Mucosa of rectum (tissue), 2 donors: ENCODE measurements around the gene WWP2.
"Not testable (repeated sequence)": the region's sequence is repeated elsewhere in the genome, so short reads cannot be mapped to it uniquely, and the experiment has no call there.

Experiments
- H3K27ac ChIP-seq, 2 donors: one replicate each; pipeline ENCODE4 v1.7.0; 2013; ENCODE audit warnings: inconsistent platforms in 2 of 2, low read depth in 2 of 2, low read length in 2 of 2
- H3K27me3 ChIP-seq, 2 donors: one replicate each; pipeline ENCODE4 v1.7.0; 2013; ENCODE audit warnings: low read length in 2 of 2; ENCODE audit not compliant: control insufficient read depth in 2 of 2, insufficient read depth in 2 of 2
- H3K36me3 ChIP-seq, 2 donors: one replicate each; pipeline ENCODE4 v1.7.0; 2013; ENCODE audit warnings: low read length in 2 of 2; ENCODE audit not compliant: control insufficient read depth in 2 of 2, insufficient read depth in 2 of 2
- H3K4me1 ChIP-seq, 2 donors: one replicate each; pipeline ENCODE4 v1.7.0; 2013; ENCODE audit warnings: low read length in 2 of 2, mild to moderate bottlenecking in 1 of 2; ENCODE audit not compliant: control insufficient read depth in 2 of 2, insufficient read depth in 2 of 2
- H3K4me3 ChIP-seq, 2 donors: one replicate each; pipeline ENCODE4 v1.7.0; 2013; ENCODE audit warnings: low read length in 2 of 2
- H3K9ac ChIP-seq, 2 donors: one replicate each; pipeline ENCODE4 v1.7.0; 2013; ENCODE audit warnings: low read length in 2 of 2, low read depth in 1 of 2, mild to moderate bottlenecking in 1 of 2
- H3K9me3 ChIP-seq, 2 donors: one replicate each; pipeline ENCODE4 v1.7.0; 2013; ENCODE audit warnings: low read length in 2 of 2; ENCODE audit not compliant: control insufficient read depth in 2 of 2
- donor health status: healthy.
- donor health status: Normal muscosa, but diverticular disease.

The WWP2 gene

DNA sequence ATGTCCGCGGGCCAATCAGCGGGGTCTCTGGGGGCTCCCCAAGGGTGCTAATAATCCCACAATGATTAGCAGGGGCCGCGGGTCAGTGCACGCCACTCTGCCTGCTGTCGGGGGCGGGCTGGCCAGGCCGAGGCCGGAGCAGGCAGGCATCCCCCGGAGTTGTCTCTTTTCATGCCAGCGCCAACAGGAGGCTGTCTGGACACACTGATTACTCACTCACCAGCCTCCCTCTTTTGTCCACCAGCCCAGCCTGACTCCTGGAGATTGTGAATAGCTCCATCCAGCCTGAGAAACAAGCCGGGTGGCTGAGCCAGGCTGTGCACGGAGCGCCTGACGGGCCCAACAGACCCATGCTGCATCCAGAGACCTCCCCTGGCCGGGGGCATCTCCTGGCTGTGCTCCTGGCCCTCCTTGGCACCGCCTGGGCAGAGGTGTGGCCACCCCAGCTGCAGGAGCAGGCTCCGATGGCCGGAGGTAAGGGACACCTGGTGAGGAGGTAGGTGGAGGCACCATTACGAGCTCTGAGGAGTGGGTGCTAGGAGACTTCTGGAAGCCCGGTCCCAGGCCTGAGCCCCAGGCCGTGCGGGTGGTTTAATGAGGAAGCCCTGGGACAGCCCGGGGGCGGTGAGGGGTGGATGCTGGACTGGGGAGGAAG, 189.0 kb downstream of the WWP2 start, which contains the start of gene CLEC18A:
CLEC18A (plus strand) TSS at position 318 of the 655 bp plus-strand sequence; CDS start at position 351, 33 bp downstream.
- not testable (repeated sequence) for H3K9ac ChIP-seq, H3K36me3 ChIP-seq, H3K4me3 ChIP-seq, H3K27me3 ChIP-seq, H3K4me1 ChIP-seq, H3K27ac ChIP-seq, H3K9me3 ChIP-seq

DNA sequence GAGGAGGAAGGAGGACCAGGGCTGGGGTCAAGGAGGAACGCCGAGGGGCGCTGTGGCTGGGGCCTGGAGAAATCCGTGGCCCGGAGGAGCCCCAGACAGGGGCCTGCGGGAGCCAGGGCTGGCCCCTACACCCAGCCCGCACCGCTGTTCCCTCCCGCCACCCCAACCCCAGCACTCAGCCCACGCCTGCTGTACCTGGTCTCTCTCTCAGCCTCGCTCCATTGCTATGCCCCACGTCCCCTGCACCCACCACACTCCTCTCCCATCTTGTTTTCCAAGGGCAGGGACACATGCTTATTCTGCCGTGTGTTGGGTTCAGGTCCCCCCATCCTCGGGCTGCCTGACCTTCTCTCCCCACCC, 189.5 kb downstream of the WWP2 start:
- not testable (repeated sequence) for H3K27ac ChIP-seq, H3K36me3 ChIP-seq, H3K4me3 ChIP-seq, H3K4me1 ChIP-seq, H3K9ac ChIP-seq, H3K27me3 ChIP-seq, H3K9me3 ChIP-seq

GRCh38 chr16:69952116-69952515, 190.0 kb downstream of the WWP2 start:
- H3K9me3 ChIP-seq, H3K27me3 ChIP-seq: not testable (repeated sequence)

DNA sequence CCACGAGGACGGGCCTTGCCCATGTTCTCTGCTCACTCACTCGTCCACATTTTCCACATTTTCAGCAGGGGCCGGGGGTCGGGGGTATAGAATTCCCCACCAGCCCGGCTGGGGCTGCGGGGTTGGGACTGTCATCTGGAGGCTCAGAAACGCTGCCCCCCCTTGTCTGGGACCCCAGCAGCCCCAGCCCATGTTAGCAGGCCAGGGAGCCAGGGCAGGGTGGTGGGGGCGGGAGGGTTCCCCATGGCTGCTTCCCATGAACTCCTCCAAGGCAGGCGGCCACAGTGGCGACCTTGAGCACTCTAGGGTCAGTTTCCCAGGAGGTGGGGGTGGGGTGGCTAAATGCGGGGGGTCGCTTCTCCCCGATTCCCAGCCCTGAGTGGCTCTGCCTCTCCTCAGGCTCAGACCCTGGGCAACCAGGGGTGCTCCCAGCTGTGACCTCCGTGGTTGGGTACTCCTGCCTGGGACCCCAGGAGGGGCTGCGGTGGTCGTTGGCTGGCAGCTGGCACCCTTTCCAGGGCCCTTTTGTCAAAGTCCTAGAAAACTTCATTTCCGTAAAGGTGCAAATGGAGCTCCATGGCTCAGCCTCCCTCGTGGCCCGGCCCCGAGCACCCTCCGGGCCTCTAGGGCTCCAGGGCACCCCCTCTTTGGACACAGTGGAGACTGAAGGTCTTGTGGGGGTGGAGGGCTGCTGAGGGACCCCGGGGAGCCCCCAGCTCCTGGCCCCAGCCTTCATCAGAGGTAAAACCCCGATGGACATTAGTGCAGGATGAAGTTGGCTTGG, 190.6 kb downstream of the WWP2 start:
- H3K9ac ChIP-seq, H3K27ac ChIP-seq, H3K9me3 ChIP-seq, H3K27me3 ChIP-seq, H3K4me3 ChIP-seq, H3K4me1 ChIP-seq, H3K36me3 ChIP-seq: not testable (repeated sequence)

More at GRCh38 chr16:69952116-69952515, 190.0 kb downstream of the WWP2 start:
- H3K9ac ChIP-seq, H3K27ac ChIP-seq, H3K4me3 ChIP-seq, H3K4me1 ChIP-seq, H3K36me3 ChIP-seq: not testable (repeated sequence)

GRCh38 chr16:69954241-69954640, 192.1 kb downstream of the WWP2 start:
- H3K4me1 ChIP-seq, H3K27me3 ChIP-seq, H3K4me3 ChIP-seq, H3K9me3 ChIP-seq, H3K27ac ChIP-seq, H3K36me3 ChIP-seq, H3K9ac ChIP-seq: not testable (repeated sequence)

DNA sequence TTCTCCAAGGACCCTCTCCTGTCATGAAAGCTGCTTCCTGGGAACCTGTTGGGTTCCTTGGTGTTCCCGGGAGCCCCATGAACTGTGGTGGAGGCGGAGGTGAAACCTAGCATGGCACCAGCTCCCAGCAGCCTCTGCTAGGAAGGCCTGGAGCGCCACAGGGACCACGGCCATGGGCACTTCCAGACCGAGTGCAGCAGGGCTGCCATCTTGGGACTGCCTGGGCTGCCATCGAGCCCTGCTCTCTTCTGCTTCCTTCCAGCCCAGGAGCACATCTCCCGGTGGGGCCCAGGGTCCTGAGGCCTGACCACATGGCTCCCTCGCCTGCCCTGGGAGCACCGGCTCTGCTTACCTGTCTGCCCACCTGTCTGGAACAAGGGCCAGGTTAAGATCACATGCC, 201.2 kb downstream of the WWP2 start:
- not testable (repeated sequence) for H3K9me3 ChIP-seq, H3K27me3 ChIP-seq, H3K36me3 ChIP-seq, H3K27ac ChIP-seq, H3K4me1 ChIP-seq, H3K4me3 ChIP-seq, H3K9ac ChIP-seq

GRCh38 chr16:69964960-69965660, 203.0 kb downstream of the WWP2 start:
- not testable (repeated sequence) for H3K36me3 ChIP-seq, H3K27me3 ChIP-seq, H3K9me3 ChIP-seq, H3K4me1 ChIP-seq, H3K27ac ChIP-seq
- Histone ChIP-seq H3K4me3 (peak overlapping the region in 1 of 2 donors; percentile 30), H3K9ac (peak overlapping the region in 1 of 2 donors; percentile 60)

- not testable (repeated sequence) for H3K4me3 ChIP-seq, H3K36me3 ChIP-seq, H3K4me1 ChIP-seq, H3K27me3 ChIP-seq, H3K27ac ChIP-seq, H3K9me3 ChIP-seq
- H3K9ac ChIP-seq = peak overlapping the region in 1 of 2 donors; percentile 26
These were observed 203.5 kb downstream of the WWP2 start for GRCh38 chr16:69965661-69966054.

- H3K4me1 ChIP-seq, H3K27me3 ChIP-seq, H3K27ac ChIP-seq, H3K36me3 ChIP-seq, H3K4me3 ChIP-seq, H3K9me3 ChIP-seq, H3K9ac ChIP-seq: not testable (repeated sequence)
These were observed 205.6 kb downstream of the WWP2 start for GRCh38 chr16:69967688-69968087.

GRCh38 chr16:69968125-69968524, 206.0 kb downstream of the WWP2 start:
- H3K9me3 ChIP-seq = not testable (repeated sequence)

More at GRCh38 chr16:69968125-69968524, 206.0 kb downstream of the WWP2 start:
- H3K27me3 ChIP-seq, H3K9ac ChIP-seq, H3K27ac ChIP-seq, H3K4me3 ChIP-seq, H3K4me1 ChIP-seq, H3K36me3 ChIP-seq: not testable (repeated sequence)
